GM12878 (cell line): ENCODE results near the gene ZNF215. TPM values are rescaled to one million over a fixed set of nuclear protein-coding genes. Genes with fewer than 3 reads are reported as not detected.

Experiments
- ATAC-seq: fragments of 200-7000 bp; cut with Tn5 transposase; 3 replicates; pipeline ENCODE4 v1.9.1; 2020; ENCODE audit warnings: mild to moderate bottlenecking, moderate library complexity
- BruUV-seq: library from RNA; stranded (reverse); fragments of 400-500 nt; replicated peaks from 2 replicates; lab custom pipeline; 2021; lab: Mats Ljungman, UMichigan
- CTCF ChIA-PET: fragments of 300-600 bp; sonication (Branson Sonifier 250); formaldehyde crosslinking; extraction: SDS; loops from one replicate; lab custom pipeline; 2021; ENCODE audit warnings: inconsistent platforms; lab: Yijun Ruan, JAX
- POLR2A ChIA-PET: fragments of 350-600 bp; formaldehyde crosslinking; extraction: SDS; loops from one replicate; lab custom pipeline; 2021; ENCODE audit warnings: inconsistent platforms; lab: Charles Lee
- RAD21 ChIA-PET: fragments of 300-600 bp; sonication (Branson Sonifier 250); formaldehyde crosslinking; loops from one replicate; lab custom pipeline; 2023; ENCODE audit warnings: antibody characterized with exemption; ENCODE audit not compliant: unreplicated experiment; lab: Charles Lee
- SMC1A ChIA-PET: fragments of 300-600 bp; sonication (Branson Sonifier 250); formaldehyde crosslinking; loops from one replicate; lab custom pipeline; 2023; ENCODE audit not compliant: unreplicated experiment, uncharacterized antibody; lab: Charles Lee
- DNase-seq: peaks from one replicate; pipeline ENCODE4 v3.0.0-alpha.2; 2011; ENCODE audit warnings: low read depth, low spot score
- FAIRE-seq: peaks from 3 replicates; lab custom pipeline; 2011; peaks lifted over from hg19 to GRCh38; lab: Jason Lieb, UNC
- H2AFZ ChIP-seq: 2 replicates; pipeline ENCODE4 v1.6.0; 2011; ENCODE audit warnings: low read depth, low read length, control low read depth; ENCODE audit not compliant: control insufficient read depth
- H3K27ac ChIP-seq: 2 replicates; pipeline ENCODE4 v1.5.1; 2011; ENCODE audit warnings: control low read depth; ENCODE audit not compliant: control insufficient read depth, insufficient read depth
- H3K27me3 ChIP-seq, 2 experiments: replicated peaks in 1 of 2; 2 replicates each; pipeline versions ENCODE4 v1.6.0 to v1.6.1; 2011; ENCODE audit warnings: low read length in 1 of 2; ENCODE audit not compliant: control insufficient read depth in 2 of 2, insufficient read depth in 2 of 2
- H3K36me3 ChIP-seq, 2 experiments: 2 replicates each; pipeline ENCODE4 v1.5.1; 2011; ENCODE audit warnings: low read length in 1 of 2; ENCODE audit not compliant: control insufficient read depth in 2 of 2, insufficient read depth in 2 of 2
- H3K4me1 ChIP-seq: 2 replicates; pipeline ENCODE4 v1.6.1; 2011; ENCODE audit warnings: mild to moderate bottlenecking, low read length, moderate library complexity, mixed read lengths; ENCODE audit not compliant: control insufficient read depth, insufficient read depth
- H3K4me2 ChIP-seq: 2 replicates; pipeline ENCODE4 v1.6.0; 2011; ENCODE audit warnings: control low read depth; ENCODE audit not compliant: control insufficient read depth, insufficient read depth
- H3K4me3 ChIP-seq: fragments of 200-600 bp; sonication (generic); 2 replicates; pipeline ENCODE4 v1.5.1; 2016
- H3K79me2 ChIP-seq: 2 replicates; pipeline ENCODE4 v1.6.0; 2011; ENCODE audit warnings: low read length; ENCODE audit not compliant: control insufficient read depth, insufficient read depth
- H3K9ac ChIP-seq: 2 replicates; pipeline ENCODE4 v1.8.0; 2011; ENCODE audit warnings: low read length, control low read depth, mixed read lengths; ENCODE audit not compliant: control insufficient read depth, insufficient read depth
- H3K9me3 ChIP-seq: replicated peaks from 3 replicates; pipeline ENCODE4 v1.5.1; 2011; ENCODE audit warnings: mild to moderate bottlenecking, low read length; ENCODE audit not compliant: control insufficient read depth, insufficient read depth
- H4K20me1 ChIP-seq: 2 replicates; pipeline ENCODE4 v1.6.0; 2011; ENCODE audit not compliant: control insufficient read depth, insufficient read depth
- BMI1 ChIP-seq: fragments of 450-650 bp; IDR thresholded peaks from 2 replicates; pipeline ENCODE4 v1.6.1; 2016; ENCODE audit warnings: mild to moderate bottlenecking, moderate library complexity, borderline replicate concordance
- BRCA1 ChIP-seq: IDR thresholded peaks from 2 replicates; pipeline ENCODE4 v1.6.1; 2011; ENCODE audit warnings: low read depth, low read length, improper control_type of control experiment
- CEBPB ChIP-seq, 2 experiments: fragments of 150-350 bp in 1 of 2; IDR thresholded peaks; 2 replicates each; pipeline ENCODE4 v1.6.1; 2012 to 2014; ENCODE audit warnings: low read depth in 2 of 2, low read length in 2 of 2, borderline replicate concordance in 1 of 2, inconsistent platforms in 1 of 2
- CHD1 ChIP-seq: IDR thresholded peaks from 2 replicates; pipeline ENCODE4 v1.6.1; 2012; ENCODE audit warnings: low read depth, low read length, improper control_type of control experiment
- E2F4 ChIP-seq: IDR thresholded peaks from 2 replicates; pipeline ENCODE4 v1.6.1; 2012; ENCODE audit warnings: low read depth, low read length, improper control_type of control experiment
- HDAC6 ChIP-seq: fragments of 200-600 bp; sonication (generic); IDR thresholded peaks from one replicate; pipeline ENCODE4 v1.8.0; 2017; ENCODE audit warnings: antibody characterized with exemption; ENCODE audit not compliant: unreplicated experiment
- IRF5 ChIP-seq: fragments of 450-650 bp; IDR thresholded peaks from 2 replicates; pipeline ENCODE4 v1.6.1; 2017; ENCODE audit warnings: borderline replicate concordance
- MYC ChIP-seq: IDR thresholded peaks from 2 replicates; pipeline ENCODE4 v1.6.1; 2011; ENCODE audit warnings: mild to moderate bottlenecking, low read length, moderate library complexity, inconsistent platforms; ENCODE audit not compliant: insufficient read depth, insufficient replicate concordance, insufficient read length, severe bottlenecking
- PML ChIP-seq: IDR thresholded peaks from 2 replicates; pipeline ENCODE4 v1.6.1; 2012; ENCODE audit warnings: low read length, inconsistent platforms
- RB1 ChIP-seq: fragments of 450-650 bp; formaldehyde crosslinking; IDR thresholded peaks from 2 replicates; pipeline ENCODE4 v1.6.1; 2017; ENCODE audit warnings: mild to moderate bottlenecking, borderline replicate concordance
- SPI1 ChIP-seq: IDR thresholded peaks from 2 replicates; pipeline ENCODE4 v1.6.1; 2011; ENCODE audit warnings: low read depth, mild to moderate bottlenecking, low read length, moderate library complexity, borderline replicate concordance; ENCODE audit not compliant: insufficient read depth
- SREBF1 ChIP-seq: IDR thresholded peaks from 2 replicates; pipeline ENCODE4 v1.6.1; 2012; ENCODE audit warnings: mild to moderate bottlenecking, low read length
- WRNIP1 ChIP-seq: IDR thresholded peaks from 2 replicates; pipeline ENCODE4 v1.6.1; 2011; ENCODE audit warnings: low read depth, low read length, improper control_type of control experiment, borderline replicate concordance
- ZNF384 ChIP-seq: IDR thresholded peaks from 2 replicates; pipeline ENCODE4 v1.6.1; 2012; ENCODE audit warnings: low read depth, mild to moderate bottlenecking, low read length, improper control_type of control experiment, borderline replicate concordance
- ZSCAN29 ChIP-seq: fragments of 450-650 bp; IDR thresholded peaks from 2 replicates; pipeline ENCODE4 v1.6.1; 2017; ENCODE audit warnings: mild to moderate bottlenecking, moderate library complexity
- in situ Hi-C: fragments of 300-500 bp; cut with MboI; formaldehyde crosslinking; loops from 9 replicates; pipeline ENCODE4 v1.14.3; 2018; ENCODE audit warnings: mixed read lengths
- intact Hi-C: fragments of 100-400 bp; cut with micrococcal nuclease; formaldehyde crosslinking; loops from one replicate; pipeline ENCODE4 v1.14.2; 2022; ENCODE audit not compliant: unreplicated experiment
- polyA plus RNA-seq, 11 experiments: library from polyadenylated mRNA; depleted of rRNA in 4 of 11; unstranded in 6 of 11; stranded (reverse) in 5 of 11; fragments of >200 nt; fragmentation: Nextera tagmentation in 4 of 11; fragmentation: Illumina TruSeq in 1 of 11; extraction: Ambion mirVana in 4 of 11; extraction: Trizol in 1 of 11; gene quantifications; 1 replicate in 1 of 11; 2 replicates in 10 of 11; pipeline versions ENCODE4 v1.2.1 to v1.2.3, GENCODE V29; 2011 to 2016; ENCODE audit warnings: inconsistent platforms in 2 of 11, missing spikeins in 2 of 11, low read depth in 1 of 11
- total RNA-seq, 4 experiments: library from RNA; depleted of rRNA in 3 of 4; stranded (reverse); fragments of >200 nt in 3 of 4; fragmentation: Illumina TruSeq in 1 of 4; extraction: Trizol in 1 of 4; gene quantifications; 2 replicates each; pipeline versions ENCODE4 v1.2.1 to v1.2.3, GENCODE V29; 2013 to 2021
- TF ChIP-seq, protein P1 (sequence below): IDR thresholded peaks from 2 replicates; pipeline ENCODE4 v1.6.1; 2012; ENCODE audit warnings: low read depth, low read length, improper control_type of control experiment

Gene ZNF215
- total and polyA plus RNA-seq, 10 of the 15 experiments (the other 5 are each of a cell fraction or from before 2014, with no cell fraction given): 1.5 to 3.7 (median 2.3) TPM

- POLR2A ChIA-PET: no interaction called here
- in situ Hi-C loops: no loop called here
- CTCF ChIA-PET: interaction anchor here (0.6 to 1.5 kb wide), 2 partner anchors 144 to 150 kb away, joined by 3 to 6 read pairs; no protein-coding TSS in a partner anchor
- Histone ChIP-seq H3K9me3 (no peaks in the 10 kb centered on the region), H2AFZ (no peak overlapping the region), H3K27me3 (no peaks in the 10 kb centered on the region), H3K36me3 (no peaks in the 10 kb centered on the region)
- SMC1A ChIA-PET: no interaction called here
- ATAC-seq: peak; percentile 12; the same call in 2 of the 3 replicates
- intact Hi-C loops: no loop called here
- no peak for TF ChIP-seq HDAC6
- no peak for TF ChIP-seq ZSCAN29
- no peak for TF ChIP-seq SREBF1
- no peak for TF ChIP-seq RB1
- no peak for TF ChIP-seq SPI1
- no peak for TF ChIP-seq PML
- no peak for TF ChIP-seq WRNIP1
- no peak for TF ChIP-seq CEBPB (IDR thresholded peaks at IDR 0.05; ENCODE audit: borderline replicate concordance in 1 of 2, low read depth in 2 of 2, low read length in 2 of 2)
- TF ChIP-seq, protein P1, sequence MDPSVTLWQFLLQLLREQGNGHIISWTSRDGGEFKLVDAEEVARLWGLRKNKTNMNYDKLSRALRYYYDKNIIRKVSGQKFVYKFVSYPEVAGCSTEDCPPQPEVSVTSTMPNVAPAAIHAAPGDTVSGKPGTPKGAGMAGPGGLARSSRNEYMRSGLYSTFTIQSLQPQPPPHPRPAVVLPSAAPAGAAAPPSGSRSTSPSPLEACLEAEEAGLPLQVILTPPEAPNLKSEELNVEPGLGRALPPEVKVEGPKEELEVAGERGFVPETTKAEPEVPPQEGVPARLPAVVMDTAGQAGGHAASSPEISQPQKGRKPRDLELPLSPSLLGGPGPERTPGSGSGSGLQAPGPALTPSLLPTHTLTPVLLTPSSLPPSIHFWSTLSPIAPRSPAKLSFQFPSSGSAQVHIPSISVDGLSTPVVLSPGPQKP: no peak
- TF ChIP-seq ZNF384: no peak
- no peak for TF ChIP-seq IRF5
- no peak for TF ChIP-seq BRCA1
- TF ChIP-seq CHD1: no peak
- no peak for TF ChIP-seq E2F4
- no peak for TF ChIP-seq BMI1
- no peak for TF ChIP-seq MYC
- TF ChIP-seq, all 136 proteins: peak for 0
- DNase-seq (no peak), FAIRE-seq (no peak)
- no peak overlapping the region for H3K9ac ChIP-seq
- RAD21 ChIA-PET: no interaction called here
- H3K79me2 ChIP-seq: no peaks in the 10 kb centered on the region
- no peak overlapping the region; the same call in 1 of the 2 replicates for H3K4me2 ChIP-seq
- H4K20me1 ChIP-seq: no peaks in the 10 kb centered on the region
- BruUV-seq: no TSS peak
- H3K4me3 ChIP-seq: no peak overlapping the region
- H3K4me1 ChIP-seq: no peaks in the 10 kb centered on the region
- H3K27ac ChIP-seq: peak overlapping the region; percentile 48
These were observed 35.9 kb downstream of the ZNF215 start for GRCh38 chr11:6962141-6962540.
